B cell (primary cell): ENCODE results near the gene CNPPD1.
"Not testable (repeated sequence)": the region's sequence is repeated elsewhere in the genome, so short reads cannot be mapped to it uniquely, and the experiment has no call there.

Source experiments
- CTCF ChIP-seq: fragments of 200-600 bp; IDR thresholded peaks from one replicate; pipeline ENCODE4 v1.8.0; 2022; ENCODE audit warnings: antibody characterized with exemption, mild to moderate bottlenecking
- EZH2 ChIP-seq: IDR thresholded peaks from 2 replicates; pipeline ENCODE4 v1.6.1; 2012; ENCODE audit warnings: borderline replicate concordance, low read depth, mild to moderate bottlenecking, moderate library complexity, low read length; ENCODE audit not compliant: insufficient read depth, poor library complexity, severe bottlenecking

- not testable (repeated sequence) for TF ChIP-seq CTCF, EZH2
Observed at GRCh38 chr2:219201331-219201730, 24.6 kb upstream of the CNPPD1 start.
